ENCODE data around the gene FGFR4.

Gene FGFR4

GRCh38 chr5:177084175-177084574, 2.5 kb upstream of the FGFR4 start:
- TF ChIP-seq CTCF (conservative IDR thresholded peaks at IDR 0.05; ENCODE audit: low read depth, low read length): no peak
- DNase-seq (ENCODE audit: low read depth): no peak
- no peak overlapping the region for H3K4me3 ChIP-seq (ENCODE audit: low read length)

- H3K4me3 ChIP-seq (ENCODE audit: low read length): no peak overlapping the region
- DNase-seq (ENCODE audit: low read depth): no peak
- no peak for TF ChIP-seq CTCF (conservative IDR thresholded peaks at IDR 0.05; ENCODE audit: low read depth, low read length)
These were observed 596 bp upstream of the FGFR4 start for GRCh38 chr5:177085985-177086653.

- no peak for DNase-seq (ENCODE audit: low read depth)
- TF ChIP-seq CTCF (conservative IDR thresholded peaks at IDR 0.05; ENCODE audit: low read depth, low read length): no peak
- H3K4me3 ChIP-seq (ENCODE audit: low read length): peak overlapping the region; percentile 29
These were observed 787 bp downstream of the FGFR4 start for GRCh38 chr5:177087398-177088005.

GRCh38 chr5:177089127-177089526, 2.4 kb downstream of the FGFR4 start:
- no peak overlapping the region for H3K4me3 ChIP-seq (ENCODE audit: low read length)
- no peak for DNase-seq (ENCODE audit: low read depth)

GRCh38 chr5:177089825-177090641, 3.3 kb downstream of the FGFR4 start:
- H3K4me3 ChIP-seq (ENCODE audit: low read length): no peak overlapping the region
- no peak for DNase-seq (ENCODE audit: low read depth)
- no peak for TF ChIP-seq CTCF (conservative IDR thresholded peaks at IDR 0.05; ENCODE audit: low read depth, low read length)

More at GRCh38 chr5:177089127-177089526, 2.4 kb downstream of the FGFR4 start:
- TF ChIP-seq CTCF (conservative IDR thresholded peaks at IDR 0.05; ENCODE audit: low read depth, low read length): no peak

GRCh38 chr5:177090813-177091212, 4.1 kb downstream of the FGFR4 start:
- DNase-seq (ENCODE audit: low read depth): no peak
- TF ChIP-seq CTCF (conservative IDR thresholded peaks at IDR 0.05; ENCODE audit: low read depth, low read length): no peak
- H3K4me3 ChIP-seq (ENCODE audit: low read length): no peak overlapping the region
